ENCODE results near the gene E2F6. TPM values are rescaled to one million over a fixed set of nuclear protein-coding genes. Genes with fewer than 3 reads are reported as not detected.

Gene E2F6
- total RNA-seq, 4 donors from 2014 or later: 10.1 to 18.2 (median 13.4) TPM

- DNase-seq (ENCODE audit: low spot score in 2 of 2): no peak
- intact Hi-C loops (cut with DNase I; ENCODE audit: low total_unique reads): no loop called here
- no peak overlapping the region for H3K4me3 ChIP-seq (ENCODE audit: low read depth, poor library complexity, severe bottlenecking)
- WGBS, 2 donors: 80% methylated on average over 11 of the region's 11 CpGs
- TF ChIP-seq POLR2A (IDR thresholded peaks at IDR 0.05) (no peak), CTCF (IDR thresholded peaks at IDR 0.05) (no peak)
These were observed 40.0 kb upstream of the E2F6 start for GRCh38 chr2:11505652-11506610.

GRCh38 chr2:11503354-11503927, 37.5 kb upstream of the E2F6 start:
- no peak for DNase-seq (ENCODE audit: low spot score in 2 of 2)
- intact Hi-C loops (cut with DNase I; ENCODE audit: low total_unique reads): no loop called here
- WGBS, 2 donors: 64 to 66% methylated on average over 8 of the region's 8 CpGs
- TF ChIP-seq CTCF (IDR thresholded peaks at IDR 0.05) (no peak), POLR2A (IDR thresholded peaks at IDR 0.05) (no peak)
- H3K4me3 ChIP-seq (ENCODE audit: low read depth, poor library complexity, severe bottlenecking): no peak overlapping the region

- intact Hi-C loops (cut with DNase I; ENCODE audit: low total_unique reads): no loop called here
- TF ChIP-seq CTCF (IDR thresholded peaks at IDR 0.05) (no peak), POLR2A (IDR thresholded peaks at IDR 0.05) (no peak)
- no peak overlapping the region for H3K4me3 ChIP-seq (ENCODE audit: low read depth, poor library complexity, severe bottlenecking)
- no peak for DNase-seq (ENCODE audit: low spot score in 2 of 2)
- WGBS, 2 donors: 77 to 83% methylated on average over 4 of the region's 4 CpGs
These were observed 36.9 kb upstream of the E2F6 start for GRCh38 chr2:11502740-11503292.

GRCh38 chr2:11500702-11501303, 34.8 kb upstream of the E2F6 start:
- no peak for DNase-seq (ENCODE audit: low spot score in 2 of 2)
- intact Hi-C loops (cut with DNase I; ENCODE audit: low total_unique reads): no loop called here
- no peak overlapping the region for H3K4me3 ChIP-seq (ENCODE audit: low read depth, poor library complexity, severe bottlenecking)
- TF ChIP-seq CTCF (IDR thresholded peaks at IDR 0.05) (no peak), POLR2A (IDR thresholded peaks at IDR 0.05) (no peak)
- WGBS, 2 donors: 83 to 84% methylated on average over 5 of the region's 5 CpGs

GRCh38 chr2:11499081-11499743, 33.3 kb upstream of the E2F6 start:
- WGBS, 2 donors: 59 to 65% methylated on average over 4 of the region's 4 CpGs
- no peak overlapping the region for H3K4me3 ChIP-seq (ENCODE audit: low read depth, poor library complexity, severe bottlenecking)
- TF ChIP-seq CTCF (IDR thresholded peaks at IDR 0.05) (no peak), POLR2A (IDR thresholded peaks at IDR 0.05) (no peak)
- intact Hi-C loops (cut with DNase I; ENCODE audit: low total_unique reads): no loop called here
- DNase-seq (ENCODE audit: low spot score in 2 of 2): no peak

Data from lower leg skin (tissue), 4 donors.